ENCODE data around the gene MATN3. TPM values are rescaled to one million over a fixed set of nuclear protein-coding genes. Genes with fewer than 3 reads are reported as not detected.

The MATN3 gene
- total RNA-seq, 1 donor from 2014 or later, result 3.9 TPM

GRCh38 chr2:20018601-20019152, 6.2 kb upstream of the MATN3 start:
- TF ChIP-seq POLR2A (IDR thresholded peaks at IDR 0.05) (no peak), POLR2AphosphoS5 (IDR thresholded peaks at IDR 0.05; ENCODE audit: insufficient read depth in 1 of 2, low read depth in 1 of 2) (no peak), CTCF (IDR thresholded peaks at IDR 0.05) (no peak)
- intact Hi-C loops (cut with DNase I), result no loop called here
- Histone ChIP-seq H3K36me3 (peaks cover 0 to 2% of the 10 kb centered on the region in 2 donors), H3K27ac (no peak overlapping the region), H3K4me3 (no peak overlapping the region), H3K27me3 (no peaks in the 10 kb centered on the region), H3K4me1 (no peaks in the 10 kb centered on the region), H3K9me3 (no peaks in the 10 kb centered on the region)
- DNase-seq (ENCODE audit: extremely low spot score in 2 of 2), result no peak

- Histone ChIP-seq H3K36me3 (no peaks in the 10 kb centered on the region), H3K9me3 (no peaks in the 10 kb centered on the region), H3K27me3 (no peaks in the 10 kb centered on the region), H3K4me3 (no peak overlapping the region), H3K4me1 (peaks cover 6% of the 10 kb centered on the region), H3K27ac (no peak overlapping the region)
- intact Hi-C loops (cut with DNase I), result no loop called here
- TF ChIP-seq POLR2AphosphoS5 (IDR thresholded peaks at IDR 0.05; ENCODE audit: insufficient read depth in 1 of 2, low read depth in 1 of 2) (no peak), CTCF (IDR thresholded peaks at IDR 0.05) (no peak), POLR2A (IDR thresholded peaks at IDR 0.05) (no peak)
- DNase-seq (ENCODE audit: extremely low spot score in 2 of 2), result no peak
These were observed 3.9 kb upstream of the MATN3 start for GRCh38 chr2:20016346-20016745.

- no peak for DNase-seq (ENCODE audit: extremely low spot score in 2 of 2)
These were observed 3.1 kb upstream of the MATN3 start for GRCh38 chr2:20015482-20016083.

GRCh38 chr2:20013126-20013849, 820 bp upstream of the MATN3 start:
- H3K9me3 ChIP-seq, result no peaks in the 10 kb centered on the region
- H3K4me1 ChIP-seq, result peaks cover 6% of the 10 kb centered on the region
- intact Hi-C loops (cut with DNase I), result loop anchor here (5.0 kb wide), 1 partner anchor 79 kb away; no protein-coding TSS in a partner anchor
- peak in 1 of 2 donors; percentile 19 for TF ChIP-seq POLR2AphosphoS5 (IDR thresholded peaks at IDR 0.05; ENCODE audit: insufficient read depth in 1 of 2, low read depth in 1 of 2)
- no peak for TF ChIP-seq CTCF (IDR thresholded peaks at IDR 0.05)
- DNase-seq (ENCODE audit: extremely low spot score in 2 of 2), result no peak
- H3K36me3 ChIP-seq, result no peaks in the 10 kb centered on the region
- H3K27me3 ChIP-seq, result no peaks in the 10 kb centered on the region
- peak overlapping the region; percentile 52 to 70 for H3K4me3 ChIP-seq
- H3K27ac ChIP-seq, result peak overlapping the region; percentile 65

More at GRCh38 chr2:20015482-20016083, 3.1 kb upstream of the MATN3 start:
- H3K4me1 ChIP-seq, result peaks cover 6% of the 10 kb centered on the region
- no peaks in the 10 kb centered on the region for H3K36me3 ChIP-seq
- no peak overlapping the region for H3K27ac ChIP-seq
- H3K27me3 ChIP-seq, result no peaks in the 10 kb centered on the region
- intact Hi-C loops (cut with DNase I), result no loop called here
- no peak overlapping the region for H3K4me3 ChIP-seq
- no peaks in the 10 kb centered on the region for H3K9me3 ChIP-seq
- no peak for TF ChIP-seq POLR2AphosphoS5 (IDR thresholded peaks at IDR 0.05; ENCODE audit: insufficient read depth in 1 of 2, low read depth in 1 of 2)
- TF ChIP-seq POLR2A (IDR thresholded peaks at IDR 0.05), result no peak
- peak in 2 of 3 experiments; percentile 14 to 74 for TF ChIP-seq CTCF (IDR thresholded peaks at IDR 0.05)

- no peak overlapping the region for H3K27ac ChIP-seq
- H3K27me3 ChIP-seq, result no peaks in the 10 kb centered on the region
- H3K36me3 ChIP-seq, result no peaks in the 10 kb centered on the region
- peak overlapping the region; percentile 52 to 70 for H3K4me3 ChIP-seq
- peaks cover 6% of the 10 kb centered on the region for H3K4me1 ChIP-seq
- no peak for DNase-seq (ENCODE audit: extremely low spot score in 2 of 2)
- intact Hi-C loops (cut with DNase I), result loop anchor here (5.0 kb wide), 1 partner anchor 80 kb away; no protein-coding TSS in a partner anchor
- no peak for TF ChIP-seq CTCF (IDR thresholded peaks at IDR 0.05)
- TF ChIP-seq POLR2A (IDR thresholded peaks at IDR 0.05), result no peak
- TF ChIP-seq POLR2AphosphoS5 (IDR thresholded peaks at IDR 0.05; ENCODE audit: insufficient read depth in 1 of 2, low read depth in 1 of 2), result no peak
- no peaks in the 10 kb centered on the region for H3K9me3 ChIP-seq
These were observed 511 bp downstream of the MATN3 start for GRCh38 chr2:20012032-20012281.
